Epithelial cell of esophagus (primary cell): ENCODE results near the gene KLHL21.
"Not testable (repeated sequence)": the region's sequence is repeated elsewhere in the genome, so short reads cannot be mapped to it uniquely, and the experiment has no call there.

ENCODE experiments used
- DNase-seq: peaks from one replicate; pipeline ENCODE4 v3.0.0; 2010; ENCODE audit warnings: low read depth
- H3K4me3 ChIP-seq: 2 replicates; pipeline ENCODE4 v1.5.1; 2011; ENCODE audit warnings: mild to moderate bottlenecking, low read length, control low read depth
- TF ChIP-seq, protein P1 (sequence below): IDR thresholded peaks from 2 replicates; pipeline ENCODE4 v1.5.1; 2011; ENCODE audit warnings: low read depth, mild to moderate bottlenecking, low read length, control low read depth, inconsistent platforms; ENCODE audit not compliant: insufficient read depth; ENCODE audit errors: missing control alignments

The KLHL21 gene

GRCh38 chr1:6602669-6603237 is at the start of gene KLHL21:
TSS of gene KLHL21 (minus strand) at chr1:6602869. CDS start at chr1:6602817, 52 bp downstream.
- TF ChIP-seq, protein P1, sequence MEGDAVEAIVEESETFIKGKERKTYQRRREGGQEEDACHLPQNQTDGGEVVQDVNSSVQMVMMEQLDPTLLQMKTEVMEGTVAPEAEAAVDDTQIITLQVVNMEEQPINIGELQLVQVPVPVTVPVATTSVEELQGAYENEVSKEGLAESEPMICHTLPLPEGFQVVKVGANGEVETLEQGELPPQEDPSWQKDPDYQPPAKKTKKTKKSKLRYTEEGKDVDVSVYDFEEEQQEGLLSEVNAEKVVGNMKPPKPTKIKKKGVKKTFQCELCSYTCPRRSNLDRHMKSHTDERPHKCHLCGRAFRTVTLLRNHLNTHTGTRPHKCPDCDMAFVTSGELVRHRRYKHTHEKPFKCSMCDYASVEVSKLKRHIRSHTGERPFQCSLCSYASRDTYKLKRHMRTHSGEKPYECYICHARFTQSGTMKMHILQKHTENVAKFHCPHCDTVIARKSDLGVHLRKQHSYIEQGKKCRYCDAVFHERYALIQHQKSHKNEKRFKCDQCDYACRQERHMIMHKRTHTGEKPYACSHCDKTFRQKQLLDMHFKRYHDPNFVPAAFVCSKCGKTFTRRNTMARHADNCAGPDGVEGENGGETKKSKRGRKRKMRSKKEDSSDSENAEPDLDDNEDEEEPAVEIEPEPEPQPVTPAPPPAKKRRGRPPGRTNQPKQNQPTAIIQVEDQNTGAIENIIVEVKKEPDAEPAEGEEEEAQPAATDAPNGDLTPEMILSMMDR: no peak
- peak within 1 kb of the TSS; percentile 95 for H3K4me3 ChIP-seq
- peak; percentile 91 for DNase-seq

DNA sequence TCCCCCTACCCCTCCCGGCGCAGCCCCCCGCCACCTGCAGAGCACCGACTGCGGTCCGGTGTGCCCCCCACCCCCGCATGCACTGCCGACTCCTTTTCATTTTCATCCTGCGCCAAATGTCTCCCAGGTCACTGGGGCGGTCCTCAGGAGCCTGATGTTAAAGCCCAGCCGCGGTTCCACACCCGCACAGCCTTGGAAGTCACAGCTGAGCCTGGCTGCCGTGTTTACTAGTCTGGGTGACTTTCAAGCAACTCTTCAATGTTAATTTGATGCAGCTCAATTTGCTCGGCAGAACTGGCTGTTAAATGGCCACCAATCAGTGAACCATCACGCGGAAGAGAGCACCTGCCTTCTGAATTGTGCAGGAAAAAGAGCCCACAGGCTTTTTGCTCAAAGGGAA is 49.2 kb upstream of the KLHL21 start:
- no peak overlapping the region for H3K4me3 ChIP-seq
- DNase-seq: no peak
- TF ChIP-seq, protein P1: no peak

- H3K4me3 ChIP-seq: no peak overlapping the region
- DNase-seq: no peak
- TF ChIP-seq, protein P1: no peak
These were observed 45.9 kb upstream of the KLHL21 start for GRCh38 chr1:6648556-6648955.

- H3K4me3 ChIP-seq: no peak overlapping the region
- TF ChIP-seq, protein P1: peak; percentile 59
- peak; percentile 63 for DNase-seq
These were observed 44.0 kb upstream of the KLHL21 start for GRCh38 chr1:6646499-6647148.

GRCh38 chr1:6645018-6645417 is 42.3 kb upstream of the KLHL21 start:
- TF ChIP-seq, protein P1: no peak
- no peak overlapping the region for H3K4me3 ChIP-seq
- no peak for DNase-seq

- DNase-seq, H3K4me3 ChIP-seq: not testable (repeated sequence)
These were observed 38.2 kb upstream of the KLHL21 start for GRCh38 chr1:6640867-6641266.

- no peak overlapping the region for H3K4me3 ChIP-seq
- no peak for DNase-seq
- TF ChIP-seq, protein P1: no peak
These were observed 35.6 kb upstream of the KLHL21 start for GRCh38 chr1:6638226-6638625.
